HG03457 (cell line): ENCODE results near the gene EME2.

Experiments
- ATAC-seq: cut with Tn5 transposase; IDR thresholded peaks from one replicate; pipeline ENCODE4 v1.9.1; 2021; ENCODE audit warnings: moderate number of reproducible peaks; ENCODE audit not compliant: unreplicated experiment

The EME2 gene

GRCh38 chr16:1766231-1766630 is 6.4 kb upstream of the EME2 start:
- ATAC-seq: no peak

GRCh38 chr16:1766701-1767100 is 5.9 kb upstream of the EME2 start:
- ATAC-seq: no peak

GRCh38 chr16:1767116-1767994 is 5.3 kb upstream of the EME2 start:
- no peak for ATAC-seq

GRCh38 chr16:1768061-1768766 is 4.4 kb upstream of the EME2 start:
- ATAC-seq: no peak

- no peak for ATAC-seq
Observed at GRCh38 chr16:1768767-1769401, 3.7 kb upstream of the EME2 start.

- ATAC-seq: no peak
Observed at GRCh38 chr16:1769402-1770300, 3.0 kb upstream of the EME2 start.

- no peak for ATAC-seq
Observed at GRCh38 chr16:1770328-1771187, 2.1 kb upstream of the EME2 start.

- no peak for ATAC-seq
Observed at GRCh38 chr16:1771188-1771863, 1.3 kb upstream of the EME2 start, which contains the start of gene NME3. Gene NME3, minus strand, starts transcription at chr16:1771543. Its CDS starts 9 bp downstream, at chr16:1771534.

- no peak for ATAC-seq
Observed at GRCh38 chr16:1771864-1772361, 697 bp upstream of the EME2 start.

- ATAC-seq: no peak
Observed at GRCh38 chr16:1772908-1773702, 495 bp downstream of the EME2 start, which contains the start of gene MRPS34. Gene MRPS34, minus strand, starts transcription at chr16:1773134. Its CDS starts 15 bp downstream, at chr16:1773119.

GRCh38 chr16:1773703-1774447 is 1.3 kb downstream of the EME2 start:
- no peak for ATAC-seq

- no peak for ATAC-seq
Observed at GRCh38 chr16:1774448-1774780, 1.8 kb downstream of the EME2 start.

GRCh38 chr16:1775006-1775845 is 2.6 kb downstream of the EME2 start:
- ATAC-seq: no peak

GRCh38 chr16:1775846-1776671 is 3.4 kb downstream of the EME2 start:
- ATAC-seq: no peak

GRCh38 chr16:1776672-1776955 is 4.0 kb downstream of the EME2 start:
- no peak for ATAC-seq

GRCh38 chr16:1776991-1777374 is 4.4 kb downstream of the EME2 start:
- ATAC-seq: no peak
